Left forelimb (tissue), 1 donor: ENCODE data around the gene PREX1.
"Not testable (repeated sequence)": the region's sequence is repeated elsewhere in the genome, so short reads cannot be mapped to it uniquely, and the experiment has no call there.

Experiments used
- DNase-seq: peaks from one replicate; pipeline ENCODE4 v3.0.0-alpha.2; 2018; ENCODE audit warnings: low spot score

PREX1 gene

GRCh38 chr20:48827855-48828733 is at the start of gene PREX1:
PREX1 (minus strand) TSS chr20:48827999; CDS start chr20:48827860, 139 bp downstream.
- peak; percentile 93 for DNase-seq

GRCh38 chr20:48877304-48877703 is 49.5 kb upstream of the PREX1 start:
- DNase-seq = no peak

GRCh38 chr20:48875914-48876240 is 48.1 kb upstream of the PREX1 start:
- no peak for DNase-seq

GRCh38 chr20:48875233-48875913 is 47.6 kb upstream of the PREX1 start:
- DNase-seq = no peak

GRCh38 chr20:48869442-48869841 is 41.6 kb upstream of the PREX1 start:
- not testable (repeated sequence) for DNase-seq

- DNase-seq = no peak
Observed at GRCh38 chr20:48866936-48867335, 39.1 kb upstream of the PREX1 start.

GRCh38 chr20:48864738-48865318 is 37.0 kb upstream of the PREX1 start:
- no peak for DNase-seq

- DNase-seq = no peak
Observed at GRCh38 chr20:48864254-48864653, 36.5 kb upstream of the PREX1 start.

- DNase-seq = no peak
Observed at GRCh38 chr20:48862279-48862678, 34.5 kb upstream of the PREX1 start.

GRCh38 chr20:48861444-48861843 is 33.6 kb upstream of the PREX1 start:
- DNase-seq = no peak

GRCh38 chr20:48858075-48858790 is 30.4 kb upstream of the PREX1 start:
- DNase-seq = no peak

GRCh38 chr20:48856130-48856529 is 28.3 kb upstream of the PREX1 start:
- DNase-seq = no peak

- DNase-seq = no peak
Observed at GRCh38 chr20:48855046-48855445, 27.2 kb upstream of the PREX1 start.

GRCh38 chr20:48852609-48853008 is 24.8 kb upstream of the PREX1 start:
- DNase-seq = no peak

- no peak for DNase-seq
Observed at GRCh38 chr20:48851579-48851978, 23.8 kb upstream of the PREX1 start.

- no peak for DNase-seq
Observed at GRCh38 chr20:48850977-48851299, 23.1 kb upstream of the PREX1 start.

GRCh38 chr20:48850257-48850976 is 22.6 kb upstream of the PREX1 start:
- no peak for DNase-seq

GRCh38 chr20:48849779-48850178 is 22.0 kb upstream of the PREX1 start:
- no peak for DNase-seq

GRCh38 chr20:48849299-48849698 is 21.5 kb upstream of the PREX1 start:
- no peak for DNase-seq

GRCh38 chr20:48847498-48848205 is 19.9 kb upstream of the PREX1 start:
- DNase-seq = no peak
